ENCODE measurements around the gene TBCEL.
A peak's percentile ranks its signal among the peaks of the same experiment; 100 is the strongest.

Gene TBCEL

DNA sequence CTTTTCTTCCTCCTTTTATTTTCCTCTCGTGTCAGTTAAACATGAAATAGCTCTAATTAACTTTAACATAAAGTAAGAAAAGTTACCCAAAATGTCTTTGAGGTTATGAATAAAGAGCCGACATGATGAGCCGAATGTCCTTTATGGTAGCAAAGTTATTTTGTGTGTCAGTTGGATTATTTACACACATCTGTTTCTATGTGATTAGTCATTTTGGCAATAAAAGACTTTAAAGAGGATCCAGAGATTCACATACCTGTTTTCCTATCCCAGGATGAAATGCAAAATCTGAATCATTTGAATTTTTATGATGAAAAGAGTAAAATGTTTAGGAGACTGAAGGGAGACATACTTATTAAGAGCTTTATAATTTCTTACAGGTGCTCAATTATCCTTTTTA, 43.1 kb downstream of the TBCEL start:
- no peak for DNase-seq

GRCh38 chr11:121067453-121067852, 43.6 kb downstream of the TBCEL start:
- no peak for DNase-seq

GRCh38 chr11:121067962-121068647, 44.2 kb downstream of the TBCEL start:
- no peak for DNase-seq

DNA sequence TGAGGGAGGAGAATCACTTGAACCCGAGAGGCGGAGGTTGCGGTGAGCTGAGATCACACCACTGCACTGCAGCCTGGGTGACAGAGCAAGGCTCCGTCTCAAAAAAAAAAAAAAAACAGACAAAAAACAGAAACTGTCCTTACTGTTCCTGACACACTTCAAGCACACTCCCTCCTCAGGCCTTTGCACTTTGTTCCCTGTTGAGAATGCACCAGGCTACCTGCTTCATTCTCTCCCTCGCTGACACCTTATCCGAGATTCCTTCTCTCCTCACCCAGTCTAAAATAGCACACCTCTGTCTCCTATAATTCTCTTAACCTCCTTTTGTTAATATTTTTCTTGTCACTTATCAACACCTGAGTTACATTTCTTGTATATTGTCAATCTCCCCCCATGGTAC, 44.9 kb downstream of the TBCEL start:
- no peak for DNase-seq

- no peak for DNase-seq
Observed at GRCh38 chr11:121070951-121071845, 47.3 kb downstream of the TBCEL start.

- no peak for DNase-seq
Observed at GRCh38 chr11:121071846-121072450, 48.0 kb downstream of the TBCEL start.

DNA sequence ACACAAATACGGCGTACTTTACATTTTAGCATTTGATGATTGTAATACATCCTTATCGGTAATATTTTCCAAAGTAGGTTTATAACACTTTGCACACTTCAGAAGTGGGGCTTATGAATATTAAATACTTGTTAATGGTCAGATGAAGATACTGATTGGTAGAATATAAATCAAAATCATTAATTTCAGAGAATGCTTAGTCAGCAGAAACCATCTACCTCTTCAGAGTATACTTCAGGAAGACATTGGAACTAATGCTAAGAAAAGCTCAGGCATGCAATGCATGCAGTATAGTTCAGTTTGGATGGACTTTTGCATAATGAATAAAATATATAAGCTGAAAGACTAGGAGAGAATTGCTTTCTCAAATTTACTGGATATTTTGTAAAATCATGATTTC, 57.4 kb downstream of the TBCEL start:
- no peak for DNase-seq

DNA sequence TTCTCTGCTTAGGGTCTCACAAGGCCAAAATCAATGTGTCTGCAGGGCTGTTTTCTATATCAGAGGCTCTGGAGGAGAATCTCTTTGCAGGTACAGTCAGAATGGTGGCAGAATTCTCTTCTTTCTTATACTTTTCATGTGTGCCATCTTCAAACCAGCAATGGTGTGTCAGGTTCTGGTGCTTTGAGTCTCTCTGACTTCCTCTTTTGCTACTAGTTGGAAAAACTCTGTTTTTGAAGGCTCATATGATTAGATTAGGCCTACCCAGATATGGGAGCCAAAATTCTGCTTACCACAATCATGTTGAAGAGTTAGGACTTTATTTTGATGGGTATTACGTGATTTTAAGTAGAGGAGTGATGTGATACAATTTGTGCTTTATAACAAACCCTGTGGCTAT, 58.3 kb downstream of the TBCEL start:
- no peak for DNase-seq

DNA sequence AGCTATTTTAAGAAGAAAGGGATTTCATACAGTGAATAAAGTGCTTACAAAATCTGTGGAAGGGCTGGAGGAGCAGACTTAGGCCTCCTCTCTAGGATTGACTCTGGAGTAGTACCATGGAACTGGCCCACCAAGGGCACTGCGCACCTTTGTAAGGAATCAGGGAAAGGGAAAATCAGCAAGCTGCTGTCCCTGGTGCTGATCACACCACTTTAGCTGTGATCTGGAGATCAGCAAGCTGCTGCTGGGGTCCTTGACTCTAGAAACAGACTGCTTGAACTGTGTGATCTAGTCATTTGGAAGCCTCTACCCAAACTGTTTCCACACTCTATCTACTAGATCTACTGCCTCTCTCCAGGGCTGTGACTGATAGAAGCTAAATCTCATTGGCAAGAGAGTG, 58.8 kb downstream of the TBCEL start:
- no peak for DNase-seq

- DNase-seq, result peak; percentile 51
Observed at GRCh38 chr11:121086866-121087265, 63.0 kb downstream of the TBCEL start.

- no peak for DNase-seq
Observed at GRCh38 chr11:121089566-121089965, 65.7 kb downstream of the TBCEL start.

GRCh38 chr11:121090145-121090721, 66.3 kb downstream of the TBCEL start:
- no peak for DNase-seq

GRCh38 chr11:121091492-121092152, 67.7 kb downstream of the TBCEL start:
- no peak for DNase-seq

GRCh38 chr11:121095561-121095960, 71.7 kb downstream of the TBCEL start:
- DNase-seq, result no peak

DNA sequence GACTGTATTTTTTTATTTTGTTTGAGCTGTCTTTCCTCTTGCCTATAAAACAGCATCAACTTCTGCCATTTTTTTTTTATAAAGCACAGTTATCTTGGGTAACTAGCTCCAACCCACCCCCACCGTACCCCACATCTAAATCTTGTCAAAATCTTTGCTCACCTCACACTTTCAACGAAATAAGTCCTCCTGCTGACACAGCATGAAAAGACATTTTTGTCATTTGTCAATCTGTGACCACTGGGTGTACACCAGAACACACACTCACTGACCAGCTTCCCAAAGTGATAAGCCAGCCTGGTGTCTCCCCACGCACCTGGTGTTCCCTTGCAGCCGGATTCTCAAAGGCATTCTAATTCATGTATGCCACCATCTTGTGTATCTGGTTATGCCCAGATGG, 75.5 kb downstream of the TBCEL start:
- no peak for DNase-seq

- DNase-seq, result no peak
Observed at GRCh38 chr11:121099885-121100284, 76.0 kb downstream of the TBCEL start.

- no peak for DNase-seq
Observed at GRCh38 chr11:121100943-121101342, 77.0 kb downstream of the TBCEL start, which contains the start of gene TECTA. Gene TECTA, plus strand, starts transcription at chr11:121101243. Its CDS starts 1,423 bp downstream, at chr11:121102666.

GRCh38 chr11:121104312-121104762, 80.4 kb downstream of the TBCEL start:
- no peak for DNase-seq

DNA sequence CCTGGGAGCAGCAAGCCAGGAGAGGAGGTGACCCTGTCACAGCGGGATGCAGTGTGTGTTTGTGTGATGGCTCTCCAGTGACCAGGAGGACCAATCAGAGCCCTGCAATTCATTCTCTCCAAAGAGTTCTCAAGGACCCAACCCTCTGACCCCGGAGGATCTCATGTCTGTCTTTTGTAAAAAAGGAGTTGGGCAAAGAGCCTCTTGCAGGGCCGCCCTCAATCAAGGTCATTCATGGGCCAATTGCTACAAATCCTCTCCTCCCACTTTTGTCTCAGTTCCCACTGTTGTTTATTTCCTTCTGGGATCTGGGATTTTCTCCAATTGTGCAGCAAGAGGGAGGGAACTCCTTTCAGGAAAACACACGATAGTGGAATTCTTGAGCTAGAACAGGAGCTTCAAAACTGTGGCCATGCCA, 81.2 kb downstream of the TBCEL start:
- DNase-seq, result no peak

- no peak for DNase-seq
Observed at GRCh38 chr11:121105481-121106195, 81.7 kb downstream of the TBCEL start.

DNA sequence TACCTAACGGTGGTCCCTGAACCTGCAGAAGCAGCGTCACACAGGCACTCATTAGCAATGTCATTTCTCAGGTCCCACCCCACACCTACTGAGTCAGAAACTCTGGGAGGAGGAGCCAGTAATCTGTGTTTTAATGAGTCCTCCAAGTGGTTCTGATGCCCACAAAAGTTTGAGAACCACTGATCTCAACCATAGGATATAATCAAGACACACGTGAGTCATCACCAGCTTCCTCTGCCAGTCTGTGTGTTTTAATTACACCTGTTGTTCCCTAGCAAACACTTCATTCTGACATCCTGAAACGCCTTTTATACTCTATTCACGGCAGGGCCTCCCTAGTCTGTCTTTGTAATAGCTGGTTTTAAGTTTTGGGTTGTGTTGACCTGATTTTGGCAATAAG, 82.9 kb downstream of the TBCEL start:
- no peak for DNase-seq

DNA sequence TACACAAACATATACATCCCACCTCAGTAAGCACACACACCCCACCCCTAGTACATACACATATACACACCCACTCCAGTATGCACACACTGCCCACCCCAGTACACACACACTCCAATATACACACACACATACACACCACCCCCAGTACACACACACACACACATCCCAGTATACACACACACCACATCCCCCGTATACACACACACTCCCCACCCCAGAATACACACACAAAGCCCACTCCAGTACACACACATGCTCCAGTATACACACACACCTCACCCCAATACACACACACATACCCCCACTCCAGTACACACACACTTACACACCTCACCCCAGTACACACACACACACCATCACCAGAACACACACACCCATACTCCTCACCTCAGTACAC, 84.5 kb downstream of the TBCEL start:
- DNase-seq, result no peak

All from NCI-H226 (cell line).